Measurements from ENCODE around the gene KDM1A.

Gene KDM1A

DNA sequence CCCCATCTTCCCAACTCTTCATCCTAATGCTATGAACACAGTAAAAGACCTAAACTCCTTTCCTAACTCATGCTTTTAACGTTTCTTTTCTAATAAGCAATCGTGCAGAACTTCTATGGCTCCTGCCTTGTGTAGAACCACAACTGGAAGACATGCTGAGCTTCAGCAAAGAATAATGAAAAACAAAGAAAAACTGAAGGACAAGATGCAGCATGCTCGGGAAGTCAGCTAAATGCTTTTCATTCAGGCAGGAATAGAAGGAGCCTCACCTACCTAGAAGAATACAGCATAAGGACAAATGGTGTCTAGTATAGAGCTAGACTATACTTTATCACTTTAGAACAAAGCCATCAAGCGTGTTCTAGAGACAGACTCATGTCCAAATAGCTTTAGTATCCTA, 103.5 kb downstream of the KDM1A start:
- TF ChIP-seq, protein P1, sequence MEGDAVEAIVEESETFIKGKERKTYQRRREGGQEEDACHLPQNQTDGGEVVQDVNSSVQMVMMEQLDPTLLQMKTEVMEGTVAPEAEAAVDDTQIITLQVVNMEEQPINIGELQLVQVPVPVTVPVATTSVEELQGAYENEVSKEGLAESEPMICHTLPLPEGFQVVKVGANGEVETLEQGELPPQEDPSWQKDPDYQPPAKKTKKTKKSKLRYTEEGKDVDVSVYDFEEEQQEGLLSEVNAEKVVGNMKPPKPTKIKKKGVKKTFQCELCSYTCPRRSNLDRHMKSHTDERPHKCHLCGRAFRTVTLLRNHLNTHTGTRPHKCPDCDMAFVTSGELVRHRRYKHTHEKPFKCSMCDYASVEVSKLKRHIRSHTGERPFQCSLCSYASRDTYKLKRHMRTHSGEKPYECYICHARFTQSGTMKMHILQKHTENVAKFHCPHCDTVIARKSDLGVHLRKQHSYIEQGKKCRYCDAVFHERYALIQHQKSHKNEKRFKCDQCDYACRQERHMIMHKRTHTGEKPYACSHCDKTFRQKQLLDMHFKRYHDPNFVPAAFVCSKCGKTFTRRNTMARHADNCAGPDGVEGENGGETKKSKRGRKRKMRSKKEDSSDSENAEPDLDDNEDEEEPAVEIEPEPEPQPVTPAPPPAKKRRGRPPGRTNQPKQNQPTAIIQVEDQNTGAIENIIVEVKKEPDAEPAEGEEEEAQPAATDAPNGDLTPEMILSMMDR (IDR thresholded peaks at IDR 0.05; ENCODE audit: low read depth, low read length): no peak
- H3K4me3 ChIP-seq (ENCODE audit: low read depth, low read length): no peak overlapping the region

DNA sequence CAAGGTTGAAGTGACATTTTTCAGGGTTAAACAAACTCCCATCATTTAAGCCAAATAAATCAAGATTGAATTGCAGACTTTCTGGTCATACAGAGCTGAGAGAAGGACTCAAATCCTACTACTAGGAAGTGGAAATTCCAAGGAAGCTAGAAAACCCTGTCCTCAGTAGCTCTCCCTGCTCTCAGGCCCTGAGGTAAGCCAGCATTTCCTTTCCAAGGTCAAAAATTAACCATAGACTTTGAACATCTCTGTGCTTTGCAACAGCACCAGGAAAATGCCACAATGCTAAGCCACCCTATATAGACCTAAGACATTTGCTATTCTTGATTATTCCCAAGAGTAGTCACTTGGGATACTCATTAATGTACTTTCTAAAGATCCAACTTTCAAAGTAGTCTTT, 104.3 kb downstream of the KDM1A start:
- TF ChIP-seq, protein P1 (IDR thresholded peaks at IDR 0.05; ENCODE audit: low read depth, low read length): no peak

DNA sequence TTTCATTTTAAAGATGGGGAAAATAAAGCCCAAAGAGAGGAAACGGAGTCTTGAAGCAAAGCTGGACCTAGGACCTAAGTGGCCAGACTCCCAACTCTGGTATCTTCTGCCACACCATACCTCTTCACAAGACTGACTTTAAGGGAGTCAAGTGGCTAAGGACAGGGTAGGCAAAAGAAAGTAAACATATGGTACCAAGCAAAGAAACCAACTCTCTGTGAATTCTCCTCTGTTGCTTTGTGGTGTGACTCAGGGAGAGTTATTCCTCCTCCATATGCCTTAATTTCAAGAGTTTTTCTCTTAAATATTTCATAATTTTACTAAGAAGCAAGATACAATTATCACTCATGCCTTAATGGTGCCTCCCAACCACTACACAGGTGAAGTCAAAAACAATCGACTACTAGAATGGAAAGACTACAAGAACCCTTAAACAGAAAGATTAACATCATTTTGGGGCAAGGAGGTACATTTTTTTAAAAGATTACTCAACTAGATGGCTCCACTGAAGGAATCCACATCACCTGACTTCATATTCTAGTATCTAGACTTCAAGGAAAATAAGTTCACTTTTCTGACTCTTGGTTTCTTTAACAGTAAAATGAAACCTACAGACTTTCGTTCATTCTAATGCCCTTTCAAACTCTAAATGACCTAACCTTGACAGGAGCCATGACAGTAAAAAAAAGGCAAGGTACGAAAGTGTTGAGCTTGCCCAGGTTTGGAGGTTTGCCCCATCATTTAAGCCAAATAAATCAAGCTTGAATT, 105.2 kb downstream of the KDM1A start:
- H3K4me3 ChIP-seq (ENCODE audit: low read depth, low read length): no peak overlapping the region
- TF ChIP-seq, protein P1 (IDR thresholded peaks at IDR 0.05; ENCODE audit: low read depth, low read length): no peak

More for the DNA sequence above, 104.3 kb downstream of the KDM1A start:
- H3K4me3 ChIP-seq (ENCODE audit: low read depth, low read length): no peak overlapping the region

DNA sequence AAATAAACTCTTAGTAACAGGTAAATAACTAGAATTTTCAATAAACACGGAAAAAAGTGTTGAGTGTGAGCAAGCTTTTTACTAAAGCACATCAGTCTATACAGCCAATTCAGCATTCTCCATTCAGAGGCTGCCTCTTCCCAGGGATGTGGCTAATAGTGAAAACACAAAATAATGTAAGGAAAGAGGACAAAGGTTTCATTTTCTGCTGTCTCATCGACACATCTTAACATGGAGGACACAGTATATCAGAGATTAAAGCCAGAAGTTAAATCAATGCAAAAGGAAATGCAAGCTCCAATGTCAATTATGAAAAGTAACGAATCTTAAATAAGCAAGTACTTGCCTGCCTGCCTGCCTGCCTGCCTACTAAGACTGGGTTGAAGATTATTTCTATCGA, 106.2 kb downstream of the KDM1A start:
- H3K4me3 ChIP-seq (ENCODE audit: low read depth, low read length): no peak overlapping the region
- TF ChIP-seq, protein P1 (IDR thresholded peaks at IDR 0.05; ENCODE audit: low read depth, low read length): no peak

DNA sequence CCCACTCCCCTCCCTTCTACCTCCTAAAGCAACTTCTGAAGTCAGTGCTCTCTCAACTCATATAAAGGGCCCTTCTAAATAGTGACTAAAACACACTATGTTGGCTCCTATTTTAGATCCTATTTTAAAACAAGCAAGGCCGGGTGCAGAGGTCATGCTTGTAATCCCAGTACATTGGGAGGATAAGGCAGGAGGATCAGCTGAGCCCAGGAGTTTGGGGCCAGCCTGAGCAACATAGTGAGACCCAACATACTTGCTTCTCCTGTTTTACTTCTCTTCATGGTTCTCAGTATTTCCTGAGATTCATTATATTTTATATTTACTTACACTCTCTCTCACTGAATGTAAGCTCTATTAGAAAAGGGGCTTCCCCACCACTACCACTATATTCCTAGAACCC, 106.9 kb downstream of the KDM1A start:
- TF ChIP-seq, protein P1 (IDR thresholded peaks at IDR 0.05; ENCODE audit: low read depth, low read length): no peak
- H3K4me3 ChIP-seq (ENCODE audit: low read depth, low read length): no peak overlapping the region

DNA sequence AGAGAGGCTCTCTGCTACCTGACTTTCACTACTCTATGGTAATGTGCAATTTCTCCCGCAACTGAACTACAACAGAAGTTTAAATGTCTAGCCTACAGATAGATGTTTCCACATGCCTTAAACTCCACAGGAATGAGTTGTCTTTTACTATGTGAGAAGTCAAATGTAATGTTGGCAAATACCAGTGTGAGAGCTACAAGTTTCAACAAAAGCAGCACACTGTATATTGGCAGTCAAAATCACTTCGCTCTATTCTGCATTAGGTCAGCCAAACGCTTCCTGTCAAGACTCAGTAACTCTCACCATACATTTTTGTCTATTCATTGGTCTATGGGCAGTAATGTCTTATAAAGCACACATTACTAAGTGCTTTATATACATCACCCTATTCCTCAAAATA, 107.5 kb downstream of the KDM1A start:
- no peak overlapping the region for H3K4me3 ChIP-seq (ENCODE audit: low read depth, low read length)
- TF ChIP-seq, protein P1 (IDR thresholded peaks at IDR 0.05; ENCODE audit: low read depth, low read length): no peak

DNA sequence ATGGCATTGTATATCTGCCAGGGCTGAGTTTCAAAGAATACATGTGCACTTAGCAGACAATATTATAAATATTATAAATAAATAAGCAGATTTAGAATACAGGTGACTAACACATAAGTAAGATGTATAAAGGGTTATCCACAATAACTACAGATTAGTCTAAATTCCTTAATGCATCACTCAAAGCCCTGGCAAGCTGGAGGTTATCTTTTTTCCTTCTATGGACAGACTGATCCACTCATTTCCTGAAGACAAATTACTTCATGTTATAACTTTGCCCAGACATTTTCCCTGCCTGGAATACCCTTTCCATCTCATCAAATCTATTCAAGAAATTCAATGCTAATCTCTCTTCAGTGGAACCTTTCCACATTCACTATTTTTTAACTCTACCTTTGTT, 110.6 kb downstream of the KDM1A start:
- H3K4me3 ChIP-seq (ENCODE audit: low read depth, low read length): no peak overlapping the region
- TF ChIP-seq, protein P1 (IDR thresholded peaks at IDR 0.05; ENCODE audit: low read depth, low read length): no peak

Measured in WI38 (cell line).